RWPE2 (cell line): Measurements from ENCODE around the gene ZBTB18.

Source experiments
- ATAC-seq: fragments of 200-7000 bp; cut with Tn5 transposase; 3 replicates; pipeline ENCODE4 v1.9.1; 2021; ENCODE audit warnings: low read depth
- DNase-seq: peaks from one replicate; pipeline ENCODE4 v3.0.0-alpha.2; 2020; ENCODE audit warnings: low spot score
- H3K27ac ChIP-seq: fragments of 450-650 bp; 2 replicates; pipeline ENCODE4 v1.5.1; 2017; ENCODE audit warnings: mild to moderate bottlenecking; ENCODE audit not compliant: poor library complexity, severe bottlenecking
- H3K27me3 ChIP-seq: fragments of 250-450 bp; sonication (Bioruptor Pico); 2 replicates; pipeline ENCODE4 v1.5.1; 2021; ENCODE audit warnings: mild to moderate bottlenecking, moderate library complexity; ENCODE audit not compliant: insufficient read depth, poor library complexity, severe bottlenecking
- H3K36me3 ChIP-seq: fragments of 250-450 bp; sonication (Bioruptor Pico); 2 replicates; pipeline ENCODE4 v1.5.1; 2020; ENCODE audit warnings: low read depth, mild to moderate bottlenecking, moderate library complexity
- H3K4me1 ChIP-seq: fragments of 250-450 bp; sonication (Bioruptor Pico); 2 replicates; pipeline ENCODE4 v1.5.1; 2021; ENCODE audit warnings: mild to moderate bottlenecking, moderate library complexity; ENCODE audit not compliant: insufficient read depth, poor library complexity, severe bottlenecking
- H3K4me3 ChIP-seq: fragments of 250-450 bp; sonication (Bioruptor Pico); 2 replicates; pipeline ENCODE4 v1.5.1; 2021; ENCODE audit warnings: mild to moderate bottlenecking, moderate library complexity; ENCODE audit not compliant: severe bottlenecking
- H3K9me3 ChIP-seq: fragments of 250-450 bp; sonication (Bioruptor Pico); 2 replicates; pipeline ENCODE4 v1.5.1; 2021; ENCODE audit warnings: mild to moderate bottlenecking, moderate library complexity; ENCODE audit not compliant: severe bottlenecking
- TF ChIP-seq, protein P1 (sequence below): fragments of 450-650 bp; IDR thresholded peaks from one replicate; pipeline ENCODE4 v1.5.1; 2017; ENCODE audit warnings: mild to moderate bottlenecking, moderate library complexity; ENCODE audit not compliant: poor library complexity, severe bottlenecking

Gene ZBTB18

GRCh38 chr1:244097523-244098405 is 46.7 kb downstream of the ZBTB18 start:
- Histone ChIP-seq H3K27ac (no peak overlapping the region), H3K4me1 (no peaks in the 10 kb centered on the region), H3K36me3 (no peaks in the 10 kb centered on the region), H3K4me3 (no peak overlapping the region), H3K9me3 (no peaks in the 10 kb centered on the region), H3K27me3 (no peaks in the 10 kb centered on the region)
- TF ChIP-seq, protein P1, sequence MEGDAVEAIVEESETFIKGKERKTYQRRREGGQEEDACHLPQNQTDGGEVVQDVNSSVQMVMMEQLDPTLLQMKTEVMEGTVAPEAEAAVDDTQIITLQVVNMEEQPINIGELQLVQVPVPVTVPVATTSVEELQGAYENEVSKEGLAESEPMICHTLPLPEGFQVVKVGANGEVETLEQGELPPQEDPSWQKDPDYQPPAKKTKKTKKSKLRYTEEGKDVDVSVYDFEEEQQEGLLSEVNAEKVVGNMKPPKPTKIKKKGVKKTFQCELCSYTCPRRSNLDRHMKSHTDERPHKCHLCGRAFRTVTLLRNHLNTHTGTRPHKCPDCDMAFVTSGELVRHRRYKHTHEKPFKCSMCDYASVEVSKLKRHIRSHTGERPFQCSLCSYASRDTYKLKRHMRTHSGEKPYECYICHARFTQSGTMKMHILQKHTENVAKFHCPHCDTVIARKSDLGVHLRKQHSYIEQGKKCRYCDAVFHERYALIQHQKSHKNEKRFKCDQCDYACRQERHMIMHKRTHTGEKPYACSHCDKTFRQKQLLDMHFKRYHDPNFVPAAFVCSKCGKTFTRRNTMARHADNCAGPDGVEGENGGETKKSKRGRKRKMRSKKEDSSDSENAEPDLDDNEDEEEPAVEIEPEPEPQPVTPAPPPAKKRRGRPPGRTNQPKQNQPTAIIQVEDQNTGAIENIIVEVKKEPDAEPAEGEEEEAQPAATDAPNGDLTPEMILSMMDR = no peak
- ATAC-seq = no peak
- DNase-seq = no peak

DNA sequence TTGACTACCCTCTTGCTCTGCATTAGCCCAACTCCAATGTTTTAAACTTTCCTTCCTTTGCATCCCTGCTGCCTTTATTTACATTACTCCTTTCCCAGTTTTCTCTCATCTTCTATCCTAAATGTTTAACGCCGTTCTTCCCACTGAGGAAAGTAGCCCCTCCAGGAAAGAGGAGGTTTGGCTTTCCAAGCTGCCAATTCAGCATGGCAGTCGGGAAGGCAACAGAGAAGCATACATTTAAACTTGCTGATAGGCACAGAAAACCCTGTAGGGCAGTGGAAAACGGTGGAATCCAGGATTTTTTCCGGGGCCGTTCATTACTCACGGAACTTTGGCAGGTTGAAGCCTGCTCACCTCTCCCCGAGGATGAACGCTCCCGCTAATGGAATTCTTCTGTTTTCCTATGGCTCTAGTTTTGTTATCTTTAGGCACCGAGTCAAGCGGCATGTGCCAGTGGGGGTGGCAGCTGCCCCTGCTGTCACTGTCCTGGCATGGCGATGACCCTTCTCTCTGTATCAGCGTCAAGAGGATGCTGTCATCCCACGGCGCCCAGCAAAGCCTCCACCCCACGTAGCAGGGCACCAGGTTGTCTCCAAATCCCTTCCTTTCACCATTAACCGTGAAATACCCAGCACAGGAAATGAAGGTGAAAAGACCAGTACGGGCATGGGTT is 48.3 kb downstream of the ZBTB18 start:
- H3K4me1 ChIP-seq = no peaks in the 10 kb centered on the region
- H3K36me3 ChIP-seq = no peaks in the 10 kb centered on the region
- H3K27me3 ChIP-seq = no peaks in the 10 kb centered on the region
- no peak overlapping the region for H3K4me3 ChIP-seq
- TF ChIP-seq, protein P1 = no peak
- no peak for DNase-seq
- H3K9me3 ChIP-seq = no peaks in the 10 kb centered on the region
- ATAC-seq = no peak
- H3K27ac ChIP-seq = no peak overlapping the region

DNA sequence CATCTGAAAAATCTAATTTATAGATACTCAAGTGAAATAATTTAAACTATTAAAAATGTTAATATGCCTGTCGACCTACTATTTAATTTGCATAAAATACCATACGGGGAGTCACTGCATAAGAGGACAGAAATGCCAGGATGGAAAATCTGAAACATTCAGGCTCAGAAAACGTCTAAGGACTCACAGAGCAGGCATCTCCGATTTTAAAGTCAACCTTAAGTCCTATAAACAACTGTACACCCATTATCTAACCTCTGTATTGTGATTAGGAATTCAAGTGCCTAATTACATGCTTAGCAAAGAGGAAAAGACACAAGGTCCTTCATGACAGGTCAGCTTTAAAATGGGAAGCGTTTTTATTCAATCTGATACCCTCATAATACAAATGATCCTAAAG is 49.2 kb downstream of the ZBTB18 start:
- no peak for DNase-seq
- no peak for ATAC-seq
- Histone ChIP-seq H3K4me1 (no peaks in the 10 kb centered on the region), H3K9me3 (no peaks in the 10 kb centered on the region), H3K36me3 (no peaks in the 10 kb centered on the region), H3K27ac (no peak overlapping the region), H3K4me3 (no peak overlapping the region), H3K27me3 (no peaks in the 10 kb centered on the region)
- TF ChIP-seq, protein P1 = no peak

DNA sequence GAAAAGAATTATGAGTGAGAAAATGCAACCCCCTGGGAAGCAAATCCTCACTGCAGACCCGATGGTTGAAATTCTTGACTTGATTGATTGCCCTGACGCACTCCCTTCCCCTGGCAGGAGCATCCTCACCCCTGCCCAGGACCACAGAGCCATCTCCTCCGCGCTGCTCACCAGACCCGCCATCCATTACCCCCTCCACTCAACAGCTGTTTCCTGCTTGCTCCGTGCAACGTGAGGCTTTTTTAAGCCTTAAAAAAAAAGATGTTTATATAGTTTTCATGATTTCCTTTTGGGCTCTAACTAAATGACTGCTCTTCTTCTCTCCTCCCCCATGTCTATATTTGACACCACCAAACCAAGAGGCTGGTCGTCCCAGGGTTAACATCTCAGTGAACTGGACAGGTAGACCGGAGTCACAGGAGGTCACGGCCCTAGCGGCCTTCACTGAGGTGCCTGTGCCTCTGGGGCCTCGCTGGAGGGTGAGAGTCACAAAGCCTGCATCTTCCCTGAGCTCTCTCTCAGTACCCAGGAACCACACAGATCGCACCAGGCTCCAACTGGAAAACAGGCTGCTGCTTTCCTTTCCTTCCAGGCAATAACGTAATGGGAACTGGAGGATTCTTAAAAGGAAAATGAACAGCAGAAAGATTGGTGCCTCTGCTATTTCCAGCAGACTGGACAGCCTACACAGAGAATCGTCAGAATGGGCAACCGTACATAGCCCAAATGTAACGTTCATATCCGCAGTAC is 49.8 kb downstream of the ZBTB18 start:
- H3K36me3 ChIP-seq = no peaks in the 10 kb centered on the region
- TF ChIP-seq, protein P1 = no peak
- no peak overlapping the region for H3K4me3 ChIP-seq
- H3K27ac ChIP-seq = no peak overlapping the region
- no peak for ATAC-seq
- no peaks in the 10 kb centered on the region for H3K4me1 ChIP-seq
- H3K27me3 ChIP-seq = no peaks in the 10 kb centered on the region
- no peaks in the 10 kb centered on the region for H3K9me3 ChIP-seq
- no peak for DNase-seq
